ENCODE results near the gene CCDC102A. TPM values are rescaled to one million over a fixed set of nuclear protein-coding genes. Genes with fewer than 3 reads are reported as not detected.

CCDC102A gene
- total RNA-seq, 4 donors from 2014 or later: 13.1 to 34.9 (median 18.9) TPM

- H3K4me3 ChIP-seq (replicated peaks in 1 of 3): peak overlapping the region in 1 of 3 donors; percentile 18
- intact Hi-C loops (cut with DNase I): no loop called here
- 66 to 75% methylated on average over 15 of the region's 15 CpGs for WGBS, 2 donors
- H3K9me3 ChIP-seq: no peaks in the 10 kb centered on the region
- peaks cover under 1 to 4% of the 10 kb centered on the region in 2 donors for H3K36me3 ChIP-seq
- no peak for DNase-seq
- no peak for TF ChIP-seq CTCF (IDR thresholded peaks at IDR 0.05)
- H3K27me3 ChIP-seq: no peaks in the 10 kb centered on the region
- H3K27ac ChIP-seq: no peak overlapping the region
- peaks cover 0 to 31% of the 10 kb centered on the region in 2 donors for H3K4me1 ChIP-seq
Measured at GRCh38 chr16:57478396-57479204, 57.8 kb downstream of the CCDC102A start.

GRCh38 chr16:57477531-57478202 is 58.7 kb downstream of the CCDC102A start:
- Histone ChIP-seq H3K9me3 (no peaks in the 10 kb centered on the region), H3K27me3 (no peaks in the 10 kb centered on the region), H3K4me3 (replicated peaks in 1 of 3) (no peak overlapping the region), H3K4me1 (peaks cover 0 to 31% of the 10 kb centered on the region in 2 donors), H3K27ac (no peak overlapping the region), H3K36me3 (peaks cover 6 to 10% of the 10 kb centered on the region in 2 donors)
- intact Hi-C loops (cut with DNase I): no loop called here
- DNase-seq: peak; percentile 54 to 75
- TF ChIP-seq POLR2A (IDR thresholded peaks at IDR 0.05) (no peak), CTCF (IDR thresholded peaks at IDR 0.05) (no peak)
- 31 to 52% methylated on average over 8 to 9 of the region's 9 CpGs for WGBS, 2 donors

- Histone ChIP-seq H3K4me1 (peaks cover 0 to 31% of the 10 kb centered on the region in 2 donors), H3K27me3 (no peaks in the 10 kb centered on the region), H3K4me3 (replicated peaks in 1 of 3) (no peak overlapping the region), H3K27ac (no peak overlapping the region), H3K36me3 (peaks cover 10 to 19% of the 10 kb centered on the region in 2 donors), H3K9me3 (no peaks in the 10 kb centered on the region)
- WGBS, 2 donors: 86 to 89% methylated on average over 5 to 6 of the region's 6 CpGs
- DNase-seq: no peak
- intact Hi-C loops (cut with DNase I): no loop called here
- TF ChIP-seq CTCF (IDR thresholded peaks at IDR 0.05): no peak
- TF ChIP-seq POLR2A (IDR thresholded peaks at IDR 0.05): no peak
Measured at GRCh38 chr16:57476546-57477410, 59.6 kb downstream of the CCDC102A start.

- no peak overlapping the region for H3K4me3 ChIP-seq (replicated peaks in 1 of 3)
- H3K36me3 ChIP-seq: peaks cover 18 to 24% of the 10 kb centered on the region in 2 donors
- intact Hi-C loops (cut with DNase I): no loop called here
- no peaks in the 10 kb centered on the region for H3K27me3 ChIP-seq
- peaks cover 0 to 34% of the 10 kb centered on the region in 2 donors for H3K4me1 ChIP-seq
- WGBS, 2 donors: 15 to 23% methylated on average over 7 to 9 of the region's 12 CpGs
- DNase-seq: peak; percentile 26 to 38
- TF ChIP-seq POLR2A (IDR thresholded peaks at IDR 0.05) (no peak), CTCF (IDR thresholded peaks at IDR 0.05) (peak in 3 of 6 experiments; percentile 21 to 51 (median 39))
- no peak overlapping the region for H3K27ac ChIP-seq
- no peaks in the 10 kb centered on the region for H3K9me3 ChIP-seq
Measured at GRCh38 chr16:57475711-57476339, 60.5 kb downstream of the CCDC102A start.

Measured in thyroid gland (tissue), 4 donors.